ENCODE data around the gene NIM1K.
"Not testable (repeated sequence)": the region's sequence is repeated elsewhere in the genome, so short reads cannot be mapped to it uniquely, and the experiment has no call there.

NIM1K gene

GRCh38 chr5:43314724-43315123 is 122.7 kb downstream of the NIM1K start:
- no peak for DNase-seq (ENCODE audit: extremely low read depth, low read depth)
- no peak for TF ChIP-seq CTCF (IDR thresholded peaks at IDR 0.05; ENCODE audit: low read depth, low read length, missing control alignments)
- no peak overlapping the region for H3K4me3 ChIP-seq (replicated peaks; ENCODE audit: low read depth, low read length)

GRCh38 chr5:43315263-43315662 is 123.2 kb downstream of the NIM1K start:
- DNase-seq (ENCODE audit: extremely low read depth, low read depth), result no peak
- no peak for TF ChIP-seq CTCF (IDR thresholded peaks at IDR 0.05; ENCODE audit: low read depth, low read length, missing control alignments)
- no peak overlapping the region for H3K4me3 ChIP-seq (replicated peaks; ENCODE audit: low read depth, low read length)

- no peak for DNase-seq (ENCODE audit: extremely low read depth, low read depth)
- H3K4me3 ChIP-seq (replicated peaks; ENCODE audit: low read depth, low read length), result no peak overlapping the region
- no peak for TF ChIP-seq CTCF (IDR thresholded peaks at IDR 0.05; ENCODE audit: low read depth, low read length, missing control alignments)
These were observed 123.7 kb downstream of the NIM1K start for GRCh38 chr5:43315682-43316081.

GRCh38 chr5:43316421-43316820 is 124.4 kb downstream of the NIM1K start:
- H3K4me3 ChIP-seq (replicated peaks; ENCODE audit: low read depth, low read length), result no peak overlapping the region
- no peak for TF ChIP-seq CTCF (IDR thresholded peaks at IDR 0.05; ENCODE audit: low read depth, low read length, missing control alignments)
- no peak for DNase-seq (ENCODE audit: extremely low read depth, low read depth)

GRCh38 chr5:43320846-43321245 is 128.8 kb downstream of the NIM1K start:
- TF ChIP-seq CTCF (IDR thresholded peaks at IDR 0.05; ENCODE audit: low read depth, low read length, missing control alignments), result no peak
- DNase-seq (ENCODE audit: extremely low read depth, low read depth), result no peak
- H3K4me3 ChIP-seq (replicated peaks; ENCODE audit: low read depth, low read length), result no peak overlapping the region

GRCh38 chr5:43323488-43323887 is 131.5 kb downstream of the NIM1K start:
- DNase-seq (ENCODE audit: extremely low read depth, low read depth); H3K4me3 ChIP-seq (replicated peaks; ENCODE audit: low read depth, low read length): not testable (repeated sequence)

GRCh38 chr5:43325624-43326023 is 133.6 kb downstream of the NIM1K start:
- not testable (repeated sequence) for DNase-seq (ENCODE audit: extremely low read depth, low read depth); H3K4me3 ChIP-seq (replicated peaks; ENCODE audit: low read depth, low read length)

Data from HFF-Myc (cell line).